Activated naive CD4-positive, alpha-beta T cell (primary cell): ENCODE data around the gene SIDT2.

Source experiments
- DNase-seq, 4 experiments: peaks; one replicate each; lab custom pipeline; 2025; lab: John Stamatoyannopoulos, UW

Gene SIDT2

DNA sequence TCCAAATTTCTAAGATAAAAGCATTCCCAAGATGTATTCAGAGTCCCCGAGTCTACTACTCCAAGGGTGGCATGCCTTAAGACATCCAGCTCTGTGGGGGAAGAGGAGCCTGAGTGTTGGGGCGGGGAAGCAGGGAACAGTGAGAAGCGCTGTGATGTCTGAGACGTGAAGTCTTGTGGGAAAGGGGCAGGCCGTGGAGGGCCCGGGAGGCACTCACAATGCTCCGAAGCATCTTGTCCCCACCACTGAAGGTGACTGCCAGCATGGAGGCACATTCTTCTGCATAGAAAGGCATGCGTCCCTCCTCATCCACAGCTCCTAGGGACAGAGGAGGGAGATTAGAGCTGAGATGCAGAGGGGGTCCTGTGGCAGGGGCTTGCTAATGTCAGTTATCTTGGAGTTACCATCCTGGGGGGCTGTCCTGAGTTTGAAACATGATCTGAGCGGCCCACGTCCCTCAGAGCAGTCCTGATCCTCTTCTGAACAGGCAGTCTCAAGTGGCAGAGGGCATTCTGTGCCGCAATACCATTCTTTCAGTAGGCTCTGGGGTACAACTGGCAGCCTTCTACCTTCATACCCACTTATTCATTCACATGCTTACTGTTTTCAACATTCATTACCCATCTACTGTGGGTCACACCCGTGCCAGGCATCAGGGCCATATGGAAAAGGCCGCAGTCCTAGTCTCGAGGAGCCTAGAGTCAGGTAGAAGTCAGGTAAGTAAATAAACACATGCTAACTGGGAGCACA, 44.6 kb downstream of the SIDT2 start:
- no peak for DNase-seq

DNA sequence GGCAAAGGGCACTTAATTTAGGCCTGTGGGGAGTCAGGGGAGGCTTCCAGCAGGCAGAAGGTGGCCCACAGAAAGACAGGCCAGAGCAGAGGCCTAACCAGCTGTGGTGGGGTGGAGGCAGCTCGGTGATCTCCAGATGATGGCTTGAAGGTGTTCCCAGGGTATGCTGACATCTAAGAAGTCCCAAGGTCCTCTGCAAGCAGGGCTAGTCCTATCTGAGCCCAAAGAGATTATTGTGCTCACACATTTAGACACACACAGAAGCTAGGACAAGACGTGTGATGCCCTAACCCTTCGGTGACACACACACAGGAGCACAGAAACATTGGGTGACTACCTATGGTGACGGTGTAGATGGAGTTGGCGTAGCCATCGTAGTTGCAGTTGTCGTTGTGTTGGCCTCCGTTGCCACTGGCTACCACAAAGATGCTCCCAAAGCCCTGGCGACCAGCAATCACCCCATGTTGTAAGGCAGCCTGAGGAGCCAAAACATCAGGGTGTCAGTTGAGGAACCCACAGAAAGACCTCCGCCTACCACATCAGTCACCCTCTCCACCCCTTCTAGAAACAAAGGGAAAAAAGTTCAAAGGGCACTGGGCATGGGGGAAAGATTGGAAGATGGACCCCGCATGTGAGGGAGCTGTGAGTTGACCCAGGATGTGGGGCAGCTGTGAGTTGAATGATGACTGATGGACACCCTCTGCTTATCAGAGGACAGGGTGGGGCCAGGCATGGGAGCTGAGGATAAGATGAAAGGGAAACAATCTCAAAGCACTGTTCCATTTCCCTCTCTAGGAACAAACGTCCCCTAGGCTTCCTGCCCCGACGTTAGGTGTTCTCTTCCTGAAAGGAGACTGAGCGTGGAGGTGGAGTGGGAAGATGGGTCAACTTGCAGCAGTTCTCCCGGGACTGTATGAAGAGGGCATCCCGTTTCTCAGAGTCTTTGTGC, 45.5 kb downstream of the SIDT2 start:
- DNase-seq: no peak

DNA sequence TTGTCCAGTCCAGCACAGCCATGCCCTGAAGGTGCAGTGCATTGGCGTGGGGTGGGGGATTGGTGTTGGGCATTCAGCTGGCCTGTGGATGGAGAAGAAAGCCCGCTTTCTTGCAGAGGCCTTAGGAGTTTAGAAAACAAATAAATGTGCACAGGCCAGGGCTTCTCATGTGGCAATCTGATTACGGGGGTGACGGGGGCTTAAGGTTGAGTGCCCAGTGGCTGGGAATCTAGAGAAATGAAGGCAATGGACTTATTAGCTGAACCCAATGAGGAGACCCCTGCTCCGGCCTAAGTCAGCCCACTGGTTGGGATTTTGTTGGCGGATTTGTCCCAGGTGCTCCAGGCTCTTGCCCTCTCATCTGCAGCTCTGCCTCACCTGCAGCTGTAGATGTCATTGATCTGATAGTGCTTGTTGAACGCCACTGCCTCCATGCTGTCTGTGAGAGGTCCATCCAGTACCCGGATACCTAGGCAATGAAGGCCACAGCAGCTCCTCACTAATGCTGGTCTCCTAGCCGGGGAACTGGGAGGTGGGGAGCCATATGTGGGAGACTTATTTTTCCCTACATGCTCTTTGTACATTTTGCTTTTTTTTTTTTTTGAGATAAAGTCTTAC, 47.1 kb downstream of the SIDT2 start:
- no peak for DNase-seq

DNA sequence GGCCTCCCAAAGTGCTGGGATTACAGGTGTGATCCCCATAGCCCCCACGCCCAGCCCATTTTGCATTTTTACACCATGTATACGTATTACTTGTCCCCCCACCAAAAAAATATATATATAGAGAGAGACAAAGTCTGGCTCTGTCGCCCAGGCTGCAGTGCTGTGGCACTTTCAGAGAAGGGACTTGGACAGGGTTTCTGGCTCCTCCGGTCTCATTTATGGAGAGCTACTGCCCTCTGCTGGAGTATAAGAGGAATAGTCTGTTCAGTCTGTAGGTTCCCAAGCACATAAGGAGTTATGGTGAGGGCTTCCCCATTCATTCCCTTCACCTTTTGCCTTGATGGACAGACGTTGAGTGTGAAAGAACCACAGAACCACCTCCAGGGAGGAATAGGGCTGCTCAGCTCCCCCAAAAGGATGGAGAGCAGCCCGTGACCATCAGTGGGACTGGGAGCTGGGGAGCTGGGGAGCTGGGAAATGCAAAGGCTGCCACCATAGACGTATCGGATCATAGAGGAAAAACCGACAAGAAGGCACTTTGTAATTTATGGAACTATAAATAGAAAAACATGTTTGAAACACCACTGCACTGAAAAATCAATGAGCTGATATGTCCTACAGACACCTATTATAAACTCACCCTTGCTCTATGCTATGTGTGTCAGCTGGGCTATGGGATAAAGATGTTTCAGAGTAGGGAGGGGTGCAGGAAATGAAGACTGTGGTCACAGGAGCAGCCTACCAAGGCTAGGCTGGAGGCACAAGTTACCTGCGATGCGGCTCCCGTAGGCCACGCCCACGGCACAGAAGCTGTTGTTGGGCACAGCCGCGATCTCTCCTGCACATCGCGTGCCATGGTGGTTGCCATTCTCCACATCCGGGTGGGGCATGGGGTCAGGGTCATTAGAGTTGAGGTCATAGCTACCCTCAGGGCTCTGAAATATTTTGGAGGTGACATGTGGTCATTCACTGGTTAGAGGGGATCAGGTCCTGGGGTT, 48.1 kb downstream of the SIDT2 start:
- peak in 1 of 4 experiments; percentile 17 for DNase-seq

DNA sequence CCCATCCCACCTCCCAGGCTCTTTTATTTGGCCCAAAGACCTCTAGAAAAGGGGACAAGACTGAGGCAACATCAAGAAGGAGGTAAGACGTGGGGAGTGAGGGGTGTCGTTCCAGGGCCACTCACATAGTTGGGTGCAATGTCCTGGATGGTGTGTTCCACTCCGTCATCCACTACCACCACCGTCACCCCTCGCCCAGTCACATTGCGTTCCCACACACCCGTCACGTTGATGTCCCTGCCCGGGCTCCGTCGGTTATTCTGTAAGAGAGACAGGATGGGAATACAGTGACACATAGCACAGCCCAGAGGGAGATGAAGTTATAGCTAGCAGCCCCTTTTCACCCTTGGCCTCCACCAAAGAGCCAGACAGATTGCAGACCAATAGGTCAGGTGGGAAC, 49.5 kb downstream of the SIDT2 start:
- no peak for DNase-seq

DNA sequence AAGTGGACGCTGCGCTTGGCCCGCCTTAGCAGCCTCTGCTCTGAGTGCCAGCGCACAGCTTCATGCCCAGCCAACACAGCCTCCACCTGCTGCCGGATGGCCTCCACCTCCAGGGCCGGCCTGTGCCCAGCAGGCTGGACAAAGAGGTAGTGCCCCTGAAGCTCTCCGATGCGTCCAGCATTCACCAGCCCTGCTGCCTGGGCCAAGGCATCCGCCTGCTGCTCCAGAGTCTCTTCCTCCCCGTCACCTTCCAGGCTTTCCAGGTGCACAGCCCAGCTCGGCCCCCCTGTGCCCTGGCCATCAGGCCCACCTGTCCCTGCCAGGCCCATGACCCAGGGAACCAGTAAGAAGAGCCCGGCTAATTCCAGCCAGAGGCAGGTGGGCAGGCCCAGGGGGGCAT, 50.9 kb downstream of the SIDT2 start:
- DNase-seq: no peak

DNA sequence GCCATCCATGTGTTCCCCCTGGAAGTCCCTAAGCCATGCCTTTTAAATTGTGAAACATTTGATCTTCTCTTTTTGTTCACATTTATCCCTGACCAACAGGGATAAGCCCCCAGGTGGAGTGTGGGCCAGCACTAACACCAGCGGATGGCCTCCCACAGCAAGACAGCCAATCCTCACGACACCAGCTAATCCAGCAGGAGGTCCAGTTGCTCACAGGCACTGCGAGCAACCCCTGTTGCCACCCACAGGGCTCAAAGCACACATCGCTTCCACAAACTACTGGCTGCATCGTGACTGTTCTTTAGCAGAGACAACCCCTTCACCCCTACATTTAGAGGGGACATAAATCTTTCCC, 51.4 kb downstream of the SIDT2 start:
- no peak for DNase-seq

DNA sequence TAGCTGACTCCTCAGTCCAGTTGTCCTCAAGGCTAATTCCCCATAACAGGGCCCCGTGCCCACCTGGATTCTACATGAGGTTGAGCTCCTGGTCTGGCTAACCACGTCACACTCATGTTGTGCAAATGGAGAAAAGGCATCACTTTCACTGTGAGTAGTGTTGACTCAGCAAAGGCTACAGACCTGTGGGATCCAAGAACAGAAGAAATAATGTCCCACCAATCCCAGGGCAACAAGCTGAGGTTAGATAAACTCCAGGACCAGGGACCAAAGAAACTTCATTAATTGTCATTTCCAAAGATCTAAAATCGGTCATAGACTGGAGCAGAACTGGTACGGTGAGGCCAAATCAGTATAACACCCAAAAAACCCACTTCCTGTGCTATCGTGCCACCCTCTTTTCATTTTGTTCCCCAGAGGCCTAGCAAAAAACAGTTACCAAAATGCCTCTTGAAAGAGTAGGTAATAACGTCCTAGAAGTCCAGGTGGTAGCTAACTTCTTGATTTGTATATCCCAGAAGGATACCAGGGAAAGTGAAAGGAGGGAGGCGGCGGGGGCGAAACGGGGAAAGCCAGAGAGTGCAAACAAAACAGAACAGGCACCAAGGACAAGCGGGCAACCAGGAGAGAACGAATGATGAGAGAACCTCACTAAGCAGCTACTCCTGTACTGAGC, 51.9 kb downstream of the SIDT2 start:
- peak in 1 of 4 experiments; percentile 15 for DNase-seq

DNA sequence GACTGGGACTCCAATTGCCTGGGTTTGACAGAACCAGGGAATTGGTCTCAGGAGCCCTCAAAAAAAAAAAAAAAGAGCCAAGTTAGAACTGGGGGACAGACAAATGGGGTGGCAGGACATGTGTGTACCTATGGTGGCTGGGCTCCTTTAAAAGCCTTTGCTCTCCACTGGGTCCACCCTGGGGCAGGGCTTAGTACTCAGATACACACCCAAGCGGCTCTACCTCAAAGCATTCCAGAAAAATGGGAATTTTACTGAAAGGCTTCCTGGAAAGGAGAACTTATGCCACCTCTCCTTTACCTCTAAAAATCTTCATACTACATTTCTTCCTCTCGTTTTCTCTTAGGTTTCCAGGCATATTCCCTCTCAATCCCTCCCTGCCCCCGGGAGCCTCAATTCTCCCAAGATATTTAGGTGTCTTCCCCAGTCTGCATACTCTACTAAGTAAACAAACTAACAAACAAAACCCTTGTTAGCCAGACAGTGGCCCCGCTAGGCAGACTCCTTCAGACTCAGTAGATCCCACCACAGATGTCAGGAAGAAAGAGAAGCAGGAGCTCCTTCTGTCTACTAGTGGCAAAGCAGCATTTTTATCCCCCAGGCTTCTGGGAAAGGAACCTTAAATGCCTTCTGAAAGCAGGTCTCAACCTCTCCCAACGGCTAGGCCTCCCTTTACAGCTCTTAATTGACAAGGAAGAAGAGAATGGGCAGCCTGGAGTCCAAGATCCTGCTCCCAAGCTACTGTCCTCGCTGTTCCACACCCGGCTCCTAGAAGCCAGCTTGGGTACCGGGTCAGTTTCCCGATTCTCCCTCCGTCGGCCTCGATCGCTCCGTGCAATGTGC, 52.7 kb downstream of the SIDT2 start:
- DNase-seq: no peak

DNA sequence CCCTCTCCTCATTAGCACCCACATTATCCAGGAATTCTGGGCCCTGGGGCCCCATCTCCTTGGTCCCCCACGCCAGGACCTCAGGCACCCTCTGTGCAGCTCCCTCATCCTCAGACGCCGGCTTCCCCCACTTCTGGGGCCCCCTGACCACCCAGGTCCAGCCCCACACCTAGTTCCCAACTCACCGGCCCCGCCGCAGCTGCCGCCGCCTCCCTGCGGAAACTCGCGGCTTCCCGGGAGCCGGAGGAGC, 53.2 kb downstream of the SIDT2 start, which contains the start of gene PCSK7:
TSS of gene PCSK7 (minus strand) at position 232 of the 250 bp plus-strand sequence. CDS start 2,229 bp downstream, outside the sequence.
- no peak for DNase-seq

DNA sequence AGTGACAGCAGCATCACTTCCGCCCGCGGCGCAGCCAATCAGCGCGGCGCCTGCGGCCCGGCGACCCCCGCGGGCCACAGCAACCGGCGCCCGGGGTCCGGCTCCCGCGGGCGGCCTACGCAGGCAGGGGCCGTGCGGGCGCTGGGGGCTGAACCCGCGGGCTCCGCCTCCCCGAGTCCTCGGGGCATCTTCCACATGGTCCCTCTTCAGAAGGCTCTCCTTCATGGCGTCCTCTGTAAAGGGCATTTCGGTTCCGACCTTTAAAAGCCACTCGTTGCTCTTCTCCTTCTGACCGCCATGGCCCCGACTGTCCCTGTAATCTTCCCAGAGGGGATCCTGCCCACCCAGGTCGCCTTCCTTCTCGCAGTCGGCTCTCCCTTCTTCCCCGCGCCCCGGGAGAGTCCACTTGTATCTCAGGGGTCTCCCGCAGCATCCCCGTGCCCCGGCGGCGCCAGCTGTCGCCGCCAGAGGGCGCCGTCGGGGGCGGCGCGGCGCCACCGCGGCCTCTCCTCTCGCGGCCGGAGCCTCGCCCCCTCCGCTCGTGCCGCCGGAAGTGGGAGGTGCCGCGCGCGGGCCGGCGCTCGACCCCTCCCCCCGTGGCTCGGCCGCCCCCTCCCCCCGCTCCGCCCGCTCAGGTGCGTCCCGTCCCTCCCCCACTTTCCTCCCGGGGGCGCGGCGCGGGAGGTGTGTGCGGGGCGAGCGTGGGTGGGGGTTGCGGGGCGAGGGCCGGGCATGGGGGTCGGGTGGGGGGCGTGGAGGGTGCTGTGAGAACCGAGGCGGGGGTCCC, 53.7 kb downstream of the SIDT2 start, which contains the start of gene RNF214:
TSS of gene RNF214 (plus strand) at position 580 of the 787 bp plus-strand sequence. CDS start 1,602 bp downstream, outside the sequence.
- peak; percentile 38 to 74 (median 44) for DNase-seq

DNA sequence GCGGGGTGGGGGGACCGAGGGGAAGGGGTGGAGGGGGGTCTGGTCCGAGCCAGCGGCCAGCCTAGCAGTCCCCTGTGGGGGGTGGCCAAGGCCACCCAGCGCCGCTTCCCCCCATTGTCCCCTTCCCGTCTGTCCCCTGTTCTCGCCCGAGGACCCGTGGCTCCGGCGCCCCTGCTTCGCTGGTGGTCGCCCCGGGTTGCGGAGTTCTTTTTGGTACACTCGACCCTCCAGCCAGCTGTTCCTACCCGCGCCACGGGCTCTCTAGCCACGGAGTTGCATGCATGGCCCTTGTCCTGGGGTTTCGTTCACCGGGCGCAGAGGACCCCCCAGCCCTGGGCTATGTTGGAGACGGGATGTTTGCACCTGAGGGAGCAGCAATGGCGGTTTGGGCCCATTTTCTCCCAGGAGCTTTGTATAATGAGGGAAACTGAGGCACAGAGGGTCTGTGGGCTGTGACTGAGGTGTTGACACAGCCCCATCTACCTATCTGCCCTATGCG, 54.4 kb downstream of the SIDT2 start:
- DNase-seq: peak in 1 of 4 experiments; percentile 31

DNA sequence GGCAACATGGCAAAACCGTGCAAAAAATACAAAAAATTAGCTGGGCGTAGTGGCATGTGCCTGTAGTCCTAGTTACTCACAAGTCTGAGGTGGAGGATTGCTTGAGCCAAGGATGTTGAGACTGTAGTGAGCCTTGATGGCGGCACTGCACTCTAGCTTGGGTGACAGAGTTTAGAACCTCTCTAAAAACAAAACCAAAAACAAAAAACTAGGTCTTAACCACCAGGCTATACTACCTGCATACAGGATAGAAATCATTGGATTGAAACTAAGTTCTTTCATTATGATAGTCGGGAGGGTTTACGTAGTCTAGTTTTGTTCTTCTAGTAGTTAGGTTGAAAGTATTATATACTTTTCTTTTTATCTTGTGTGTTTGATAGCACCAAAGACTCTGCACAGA, 59.7 kb downstream of the SIDT2 start:
- no peak for DNase-seq

DNA sequence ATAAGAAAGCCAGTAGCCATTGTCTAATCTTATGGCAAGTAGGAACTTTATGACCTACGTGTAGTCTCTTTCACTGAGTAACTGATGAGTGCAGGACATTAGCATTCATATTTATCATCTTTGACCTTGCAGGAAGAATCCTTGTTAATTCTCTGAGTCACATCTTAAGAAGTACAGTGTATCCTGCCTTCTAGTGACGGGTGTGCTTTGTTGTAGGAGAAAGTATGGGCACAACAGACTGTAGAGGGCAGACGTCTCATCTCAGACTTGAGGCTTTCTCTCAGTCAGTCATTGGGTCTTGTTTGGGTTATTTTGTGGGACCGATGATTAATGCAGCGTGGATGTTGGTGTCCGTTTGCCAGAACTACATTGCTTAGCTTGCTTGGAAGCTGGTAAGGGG, 60.8 kb downstream of the SIDT2 start:
- DNase-seq: no peak
